Femur (tissue), 1 donor: ENCODE results near the gene ZNF823.
"Not testable (repeated sequence)": the region's sequence is repeated elsewhere in the genome, so short reads cannot be mapped to it uniquely, and the experiment has no call there.

ENCODE experiments used
- DNase-seq: peaks from one replicate; pipeline ENCODE4 v3.0.0-alpha.2; 2017

ZNF823 gene

DNA sequence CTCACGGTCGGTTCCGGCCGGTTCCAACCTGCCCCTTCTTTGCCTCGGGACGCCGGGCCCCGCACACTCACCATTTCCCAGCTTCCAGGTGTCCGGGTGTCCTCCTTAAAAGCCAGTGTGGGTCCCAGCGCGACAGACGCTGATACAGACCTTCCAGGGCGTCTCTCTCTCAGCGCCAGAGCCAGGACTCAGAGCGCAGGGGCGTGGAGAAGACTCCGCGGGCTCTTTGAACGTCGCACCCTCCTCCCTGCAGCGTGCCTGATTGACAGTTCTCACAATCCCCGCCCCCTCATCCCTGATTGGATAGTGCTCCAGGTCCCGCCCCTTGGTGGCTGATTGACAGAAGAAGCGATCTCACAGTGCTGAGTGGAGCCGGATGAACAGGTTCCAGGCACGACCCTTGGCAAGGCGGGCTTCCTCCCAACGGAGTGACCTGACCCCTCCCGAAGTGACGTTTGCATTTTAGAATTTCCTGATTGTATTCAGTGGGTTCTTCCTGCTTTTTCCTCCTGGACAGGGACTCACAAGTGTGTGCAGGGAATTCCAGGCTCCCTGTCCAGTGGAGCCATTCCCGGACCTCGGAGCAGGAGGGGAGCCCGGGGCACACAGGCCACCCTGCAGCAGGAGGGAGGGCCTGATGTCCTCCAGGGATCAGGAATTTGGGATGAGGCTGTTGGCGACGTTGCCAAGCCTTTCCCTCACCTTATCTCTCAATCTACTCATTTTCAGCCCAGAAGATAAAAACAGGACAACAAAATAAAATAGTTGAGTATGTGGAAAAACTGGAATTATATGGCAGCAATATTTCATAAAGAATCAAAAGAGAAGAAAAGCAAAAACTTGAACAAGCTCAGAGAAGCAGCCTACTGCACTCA, at the start of gene ZNF823:
Gene ZNF823, minus strand, starts transcription at position 201 of the 875 bp plus-strand sequence. Its CDS starts 127 bp downstream, at position 74.
- DNase-seq: peak; percentile 99

DNA sequence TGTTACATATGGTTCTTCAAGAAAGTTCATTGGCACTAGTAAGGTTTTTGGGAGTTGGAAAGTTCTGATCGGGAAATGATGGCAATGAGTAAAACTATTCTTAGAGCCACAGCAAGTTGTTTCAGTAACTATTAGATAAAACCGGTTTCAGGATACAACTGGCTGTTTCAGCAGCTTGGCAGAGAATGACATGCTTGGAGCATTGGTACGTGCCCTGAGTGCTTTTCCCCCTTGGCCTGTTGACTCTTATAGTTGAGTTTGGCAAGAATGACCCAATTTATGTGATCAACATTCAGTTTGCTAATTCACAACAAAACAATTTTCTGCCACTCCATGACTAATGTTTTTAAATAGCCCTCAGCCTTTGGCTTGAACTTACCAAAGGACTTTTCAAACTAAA, 48.8 kb upstream of the ZNF823 start:
- no peak for DNase-seq

DNA sequence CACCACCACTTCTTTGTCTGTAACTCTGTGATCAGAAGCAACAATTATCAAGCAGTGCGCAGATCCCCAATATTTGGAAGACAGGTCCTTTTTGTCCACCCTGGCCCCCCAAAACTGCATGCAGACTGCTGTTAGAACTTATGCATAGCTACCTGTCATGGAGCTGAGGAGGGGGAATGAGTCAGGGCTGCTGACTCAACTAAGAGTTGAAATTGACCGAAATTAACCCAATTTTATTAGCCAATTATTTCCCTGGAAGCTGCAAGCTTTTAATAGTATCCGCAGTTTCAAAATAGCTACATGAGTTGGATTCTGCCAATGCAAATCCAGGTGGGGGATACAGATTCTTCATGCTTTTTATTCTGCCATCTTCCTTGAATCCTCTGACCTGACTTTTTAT, 45.6 kb upstream of the ZNF823 start:
- no peak for DNase-seq

DNA sequence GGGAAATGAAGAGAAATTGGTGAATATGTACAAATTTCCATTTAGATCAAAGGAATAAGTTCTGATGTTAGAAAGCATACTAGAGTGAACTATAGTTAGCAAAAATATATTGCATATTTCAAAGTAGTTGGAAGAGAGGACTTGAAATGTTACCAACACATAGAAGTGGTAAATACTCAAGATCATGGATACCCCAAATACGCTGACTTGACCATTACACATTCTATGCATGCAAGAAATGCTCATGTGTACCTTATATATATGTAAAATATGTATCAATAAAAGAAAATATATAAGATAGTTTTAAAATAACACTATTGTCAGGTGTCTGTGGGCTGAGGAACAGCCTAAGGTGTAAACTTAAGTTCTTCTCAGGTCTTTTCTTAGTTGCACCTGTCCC, 45.0 kb upstream of the ZNF823 start:
- DNase-seq: no peak

DNA sequence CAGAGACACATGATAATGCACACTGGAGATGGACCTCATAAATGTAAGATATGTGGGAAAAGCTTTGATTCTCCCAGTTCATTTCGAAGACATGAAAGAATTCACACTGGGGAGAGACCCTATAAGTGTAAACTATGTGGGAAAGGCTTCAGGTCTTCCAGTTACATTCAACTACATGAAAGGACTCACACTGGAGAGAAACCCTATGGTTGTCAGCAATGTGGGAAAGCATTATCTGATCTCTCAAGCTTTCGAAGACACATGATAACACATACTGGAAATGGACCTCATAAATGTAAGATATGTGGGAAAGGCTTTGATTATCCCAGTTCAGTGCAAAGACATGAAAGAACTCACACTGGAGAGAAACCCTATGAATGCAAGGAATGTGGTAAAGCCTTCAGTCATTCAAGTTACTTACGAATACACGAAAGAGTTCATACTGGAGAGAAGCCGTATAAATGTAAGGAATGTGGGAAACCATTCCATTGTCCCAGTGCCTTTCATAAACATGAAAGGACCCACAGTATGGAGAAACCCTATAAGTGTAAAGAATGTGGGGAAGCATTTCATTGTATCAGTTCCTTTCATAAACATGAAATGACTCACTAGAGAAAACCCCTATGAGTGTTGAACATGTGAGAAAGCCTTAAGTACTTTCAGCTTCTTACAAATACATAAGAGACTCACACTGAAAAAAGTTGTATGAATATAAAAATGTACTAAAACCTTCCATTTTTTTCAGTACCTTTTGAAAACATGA, 42.7 kb upstream of the ZNF823 start:
- DNase-seq: no peak

DNA sequence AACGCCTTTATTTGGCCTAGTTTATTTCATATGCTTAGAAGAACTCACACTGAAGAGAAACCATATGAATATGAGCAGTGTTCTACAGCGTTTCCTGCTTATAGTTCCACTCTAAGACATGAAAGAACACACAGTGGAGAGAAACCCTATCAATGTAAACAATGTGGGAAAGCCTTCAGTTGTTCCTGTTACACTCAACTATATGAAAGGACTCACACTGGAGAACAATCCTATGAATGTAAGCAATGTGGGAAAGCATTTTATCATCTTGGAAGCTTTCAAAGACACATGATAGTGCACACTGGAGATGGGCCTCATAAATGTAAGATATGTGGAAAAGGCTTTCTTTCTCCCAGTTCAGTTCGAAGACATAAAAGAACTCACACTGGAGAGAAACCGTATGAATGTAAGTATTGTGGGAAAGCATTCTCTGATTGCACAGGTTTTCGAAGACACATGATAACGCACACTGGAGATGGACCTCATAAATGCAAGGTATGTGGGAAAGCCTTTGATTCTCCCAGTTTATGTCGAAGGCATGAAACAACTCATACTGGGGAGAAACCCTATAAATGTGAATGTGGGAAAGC, 41.8 kb upstream of the ZNF823 start:
- DNase-seq: no peak

DNA sequence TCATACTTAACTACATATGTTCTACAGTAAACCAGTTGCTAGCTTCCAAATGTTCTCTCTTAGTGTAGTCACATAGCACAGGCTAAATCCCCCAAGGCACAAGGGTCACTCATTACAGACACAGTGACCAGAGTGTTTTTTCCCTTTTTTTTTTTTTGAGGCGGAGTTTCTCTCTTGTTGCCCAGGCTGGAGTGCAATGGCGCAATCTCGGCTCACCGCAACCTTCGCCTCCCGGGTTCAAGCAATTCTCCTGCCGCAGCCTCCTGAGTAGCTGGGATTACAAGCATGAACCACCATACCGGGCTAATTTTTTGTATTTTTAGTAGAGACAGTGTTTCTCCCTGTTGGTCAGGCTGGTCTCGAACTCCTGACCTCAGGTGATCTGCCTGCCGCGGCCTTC, 37.9 kb upstream of the ZNF823 start:
- DNase-seq: not testable (repeated sequence)

DNA sequence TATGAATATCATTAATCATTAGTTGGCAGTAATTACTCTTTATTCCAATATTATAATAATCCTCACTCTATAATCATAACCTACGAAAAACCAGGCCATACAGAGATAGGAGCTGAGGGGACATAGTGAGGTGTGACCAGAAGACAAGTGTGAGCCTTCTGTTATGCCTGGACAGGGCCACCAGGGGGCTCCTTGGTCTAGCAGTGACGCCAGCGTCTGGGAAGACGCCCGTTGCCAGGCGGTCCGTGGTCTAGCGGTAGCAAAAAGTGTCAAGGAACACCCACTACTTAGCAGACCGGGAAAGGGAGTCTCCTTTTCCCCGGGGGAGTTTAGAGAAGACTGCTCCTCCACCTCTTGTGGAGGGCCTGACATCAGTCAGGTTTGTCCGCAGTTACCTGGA, 32.8 kb upstream of the ZNF823 start:
- DNase-seq: not testable (repeated sequence)

DNA sequence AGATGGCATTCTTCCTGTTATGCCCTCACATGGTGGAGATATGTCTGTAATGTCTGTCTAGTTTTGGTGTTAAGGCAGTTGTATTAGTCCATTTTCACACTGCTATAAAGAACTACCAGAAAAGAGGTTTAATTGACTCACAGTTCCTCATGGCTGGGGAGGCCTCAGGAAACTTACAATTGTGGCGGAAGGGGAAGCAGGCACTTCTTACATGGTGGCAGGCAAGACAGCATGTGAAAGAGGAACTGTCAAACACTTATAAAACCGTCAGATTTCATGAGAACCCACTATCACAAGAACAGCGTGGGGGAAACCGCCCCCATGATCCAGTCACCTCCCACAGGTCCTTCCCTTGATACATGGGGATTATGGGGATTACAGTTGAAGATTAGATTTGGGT, 31.2 kb upstream of the ZNF823 start:
- no peak for DNase-seq

DNA sequence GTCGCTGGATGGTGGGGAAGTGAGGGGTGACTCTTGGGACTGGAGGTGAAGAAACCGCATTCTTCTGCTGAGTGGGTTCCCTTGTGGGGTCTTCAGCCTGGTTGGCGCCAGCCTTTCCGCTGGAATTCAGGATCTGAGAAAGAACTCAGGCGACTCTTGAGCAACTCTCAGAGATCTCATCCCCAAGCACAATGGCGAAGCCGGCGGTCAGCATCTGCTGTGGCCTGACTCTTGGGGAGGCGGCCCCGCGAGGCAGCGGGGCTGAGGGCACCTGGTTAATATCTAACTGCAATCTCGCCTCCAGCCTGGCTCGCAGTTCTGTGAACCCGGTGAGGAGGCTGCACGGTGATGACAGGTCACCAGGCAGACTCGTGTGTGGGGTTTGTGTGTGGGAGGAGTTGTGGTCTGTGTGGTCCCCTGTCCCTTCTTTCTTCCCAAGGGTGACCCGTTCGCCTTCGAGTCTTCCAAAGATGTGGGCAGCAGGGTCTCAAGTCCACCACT, 28.9 kb upstream of the ZNF823 start:
- DNase-seq: peak; percentile 38

DNA sequence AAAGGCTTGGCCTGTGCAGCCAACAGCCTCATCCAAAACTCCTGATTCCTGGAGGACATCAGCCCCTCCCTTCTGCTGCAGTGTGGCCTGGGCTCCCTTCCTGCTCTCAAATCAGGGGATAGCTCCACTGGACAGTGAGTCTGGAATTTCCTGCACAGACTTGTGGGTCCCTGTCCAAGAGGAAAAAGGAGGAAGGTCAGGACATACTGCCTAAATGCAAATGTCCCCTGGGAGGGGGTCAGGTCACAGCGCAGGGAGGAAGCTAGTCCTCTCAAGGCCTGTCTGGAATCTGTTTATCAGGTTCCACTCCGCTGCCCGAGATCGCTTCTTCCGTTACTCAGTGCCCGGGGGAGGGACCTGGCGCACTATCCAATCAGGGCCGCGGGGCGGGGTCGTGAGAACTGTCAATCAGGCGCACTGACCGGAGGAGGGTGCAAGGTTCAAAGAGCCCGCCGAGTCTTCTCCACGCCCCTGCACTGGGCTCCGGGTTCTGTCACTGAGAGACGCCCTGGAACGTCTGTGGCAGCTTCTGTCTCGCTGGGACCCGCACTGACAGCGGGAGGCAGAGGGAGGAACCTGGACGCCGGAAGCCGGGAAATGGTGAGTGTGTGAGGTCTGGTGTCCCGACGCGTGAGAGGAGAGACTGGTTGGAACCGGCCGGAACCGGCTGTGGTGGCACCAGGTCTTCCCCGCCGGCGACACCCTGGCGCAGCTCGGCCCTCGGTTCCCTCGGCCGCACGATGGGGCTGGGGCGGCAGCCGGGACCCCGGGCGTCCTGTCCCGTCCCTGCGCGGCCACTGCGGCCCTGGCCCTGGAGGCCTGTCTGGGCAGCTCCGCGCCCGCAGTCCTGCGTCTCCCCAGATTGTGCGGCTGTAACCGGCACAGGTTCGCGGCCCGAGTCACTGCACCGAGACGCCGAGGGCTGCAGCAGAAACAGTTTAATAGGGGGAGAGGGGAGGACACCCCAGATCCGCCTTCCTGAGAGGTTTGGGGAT, 28.1 kb upstream of the ZNF823 start, which contains the start of gene ZNF441:
Gene ZNF441, plus strand, starts transcription at position 404 of the 995 bp plus-strand sequence. Its CDS starts 194 bp downstream, at position 598.
- peak; percentile 98 for DNase-seq

DNA sequence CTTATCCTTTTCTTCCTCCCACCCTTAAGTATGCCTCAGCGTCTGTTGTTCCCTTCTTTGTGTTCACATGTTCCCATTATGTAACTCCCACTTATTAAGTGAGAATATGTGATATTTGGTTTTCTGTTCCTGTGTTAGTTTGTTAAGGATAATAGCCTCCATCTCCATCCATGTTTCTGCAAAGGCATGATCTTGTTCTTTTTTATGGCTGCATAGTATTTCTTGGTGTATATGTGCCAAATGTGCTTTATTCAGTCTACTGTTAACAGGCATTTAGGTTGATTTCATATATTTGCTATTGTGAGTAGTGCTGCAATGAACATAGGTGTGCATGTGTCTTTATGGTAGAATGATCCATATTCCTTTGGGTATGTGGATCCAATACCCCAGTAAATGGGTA, 24.9 kb upstream of the ZNF823 start:
- no peak for DNase-seq

DNA sequence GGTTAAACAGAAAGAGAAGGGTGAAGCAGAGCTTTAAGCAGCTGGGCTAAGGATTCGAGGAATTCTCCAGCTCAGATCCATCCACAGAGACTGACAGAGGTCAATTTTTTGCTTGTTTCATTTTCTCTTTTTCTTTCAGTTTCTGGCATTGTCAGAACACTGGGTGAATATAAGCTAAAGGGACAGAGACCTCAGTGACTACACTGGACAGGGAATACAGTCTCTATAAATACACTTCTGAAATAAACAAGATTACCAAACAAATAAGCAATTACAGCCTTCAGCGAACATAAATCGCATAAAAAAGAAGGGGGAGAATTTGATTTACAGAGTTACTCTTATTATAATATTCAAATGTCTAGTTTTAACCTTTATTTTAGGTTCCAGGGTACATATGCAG, 24.4 kb upstream of the ZNF823 start:
- no peak for DNase-seq

DNA sequence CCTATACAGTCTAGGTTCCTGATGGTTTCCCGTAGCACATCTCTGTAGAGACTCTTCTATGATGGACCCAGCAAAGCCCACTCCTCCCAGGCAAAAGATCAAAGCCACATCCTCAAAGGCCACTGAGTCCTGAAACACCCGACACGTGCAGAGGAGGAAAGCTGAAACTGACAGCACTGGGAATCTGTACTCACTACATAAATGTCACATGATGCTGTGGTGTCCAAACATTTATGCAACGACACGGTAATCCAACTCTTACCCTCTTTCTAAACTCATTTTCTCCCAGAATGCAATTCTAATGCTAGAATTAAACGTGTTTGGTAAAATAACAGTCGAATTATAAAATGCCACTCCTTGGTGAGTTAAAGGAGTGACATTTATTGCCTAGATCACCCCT, 21.1 kb upstream of the ZNF823 start:
- DNase-seq: no peak

DNA sequence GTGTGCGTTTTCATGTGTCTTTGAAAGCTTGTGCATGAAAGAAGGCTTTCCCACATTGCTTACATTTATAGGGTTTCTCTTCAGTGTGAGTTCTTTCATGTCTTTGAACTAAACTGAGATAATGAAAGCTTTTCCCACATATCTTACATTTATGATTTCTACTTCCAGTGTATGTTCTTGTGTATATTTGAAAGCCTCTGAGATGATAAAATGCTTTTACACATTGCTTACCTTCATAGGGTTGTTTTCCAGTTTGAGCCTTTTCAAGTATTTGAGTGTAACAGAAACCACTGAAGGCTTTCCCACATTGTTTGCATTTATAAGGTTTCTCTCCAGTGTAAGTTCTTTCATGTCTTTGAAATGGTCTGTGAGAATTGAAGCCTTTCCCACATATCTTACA, 18.2 kb upstream of the ZNF823 start:
- no peak for DNase-seq

DNA sequence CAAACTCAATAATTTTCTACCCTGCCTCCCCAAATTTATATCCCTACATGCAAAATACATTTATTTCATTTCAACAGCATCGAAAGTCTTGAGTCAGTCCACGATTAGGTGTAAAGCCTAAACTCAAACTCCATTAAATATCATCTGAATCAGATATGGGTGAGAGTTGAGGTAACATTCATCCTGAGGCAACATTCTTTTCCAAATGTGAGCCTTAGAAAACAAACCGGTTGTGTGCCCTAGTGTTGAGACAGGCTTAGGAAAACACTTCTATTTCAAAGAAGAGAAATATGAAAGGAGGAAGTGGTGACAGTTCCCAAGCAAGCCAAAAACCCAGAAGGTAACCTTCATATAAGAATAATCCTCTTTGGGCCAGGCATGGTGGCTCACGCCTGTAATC, 15.9 kb upstream of the ZNF823 start:
- no peak for DNase-seq

DNA sequence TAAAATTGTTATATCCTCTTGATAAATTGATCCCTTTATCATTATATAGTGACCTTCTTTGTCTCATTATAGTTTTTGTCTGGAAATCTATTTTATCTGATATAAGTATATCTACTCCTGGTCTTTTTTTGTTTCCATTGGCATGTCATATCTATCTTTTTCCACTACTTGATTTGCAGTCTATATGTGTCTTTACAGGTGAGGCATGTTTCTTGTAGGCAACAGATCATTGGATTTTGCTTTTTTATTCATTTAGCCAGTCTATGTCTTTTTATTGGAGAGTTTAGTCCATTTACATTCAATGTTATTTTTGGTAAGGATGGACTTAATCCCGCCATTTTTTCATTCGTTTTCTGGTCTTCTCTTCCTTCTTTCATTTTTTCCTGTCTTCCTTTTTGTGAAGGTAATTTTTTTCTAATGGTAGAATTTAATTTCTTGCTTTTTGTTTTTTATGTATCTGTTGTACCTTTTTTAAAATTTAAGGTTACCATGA, 13.5 kb upstream of the ZNF823 start:
- DNase-seq: no peak

DNA sequence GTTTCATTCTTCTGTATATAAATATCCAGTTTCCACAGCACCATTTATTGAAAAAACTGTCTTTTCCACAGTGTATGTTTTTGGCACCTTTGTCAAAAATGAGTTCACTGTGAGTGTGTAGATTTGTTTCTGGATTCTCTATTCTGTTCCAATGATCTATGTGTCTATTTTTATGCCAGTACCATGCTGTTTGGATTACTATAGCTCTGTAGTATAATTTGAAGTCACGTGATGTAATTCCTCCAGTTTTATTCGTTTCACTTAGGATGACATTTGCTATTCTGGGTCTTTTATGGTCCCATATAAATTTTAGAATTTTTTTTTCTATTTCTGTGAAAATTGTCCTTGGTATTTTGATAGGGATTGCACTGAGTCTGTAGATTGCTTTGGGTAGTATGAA, 11.0 kb upstream of the ZNF823 start:
- no peak for DNase-seq

DNA sequence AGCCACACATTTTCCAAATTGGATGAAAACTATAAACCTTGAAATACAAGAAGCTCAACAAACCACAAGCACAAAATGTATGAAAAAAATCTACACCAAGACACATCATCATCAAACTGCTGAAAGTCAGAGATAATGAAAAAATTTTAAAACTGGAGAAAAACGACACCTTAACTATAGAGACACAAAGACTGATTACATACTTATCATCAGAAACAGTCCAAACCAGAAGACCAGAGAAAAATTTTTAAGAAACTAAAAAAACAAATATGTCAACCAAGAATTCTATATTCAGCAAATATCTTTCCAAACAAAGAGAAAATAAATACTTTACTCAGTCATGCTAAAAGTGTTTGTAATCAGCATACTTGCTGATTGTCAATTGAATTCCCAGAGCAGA, 8.5 kb upstream of the ZNF823 start:
- DNase-seq: no peak

DNA sequence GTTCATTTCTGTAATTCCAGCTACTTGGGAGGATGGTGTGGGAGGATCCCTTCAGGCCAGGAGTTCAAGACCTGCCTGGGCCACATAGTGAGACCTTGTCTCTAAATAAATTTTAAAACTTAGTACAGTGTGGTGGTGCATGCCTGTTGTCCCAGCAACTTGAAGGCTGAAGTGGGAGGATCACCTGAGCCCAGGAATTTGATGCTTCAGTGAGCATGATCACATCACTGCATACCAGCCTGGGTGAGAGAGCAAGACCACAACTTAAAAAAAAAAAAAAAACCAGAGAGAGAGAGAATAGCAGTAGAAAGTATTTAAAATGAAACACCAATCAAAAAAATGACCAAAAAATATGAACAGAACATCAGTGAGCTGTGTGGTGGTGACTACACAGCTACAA, 7.1 kb upstream of the ZNF823 start:
- no peak for DNase-seq

DNA sequence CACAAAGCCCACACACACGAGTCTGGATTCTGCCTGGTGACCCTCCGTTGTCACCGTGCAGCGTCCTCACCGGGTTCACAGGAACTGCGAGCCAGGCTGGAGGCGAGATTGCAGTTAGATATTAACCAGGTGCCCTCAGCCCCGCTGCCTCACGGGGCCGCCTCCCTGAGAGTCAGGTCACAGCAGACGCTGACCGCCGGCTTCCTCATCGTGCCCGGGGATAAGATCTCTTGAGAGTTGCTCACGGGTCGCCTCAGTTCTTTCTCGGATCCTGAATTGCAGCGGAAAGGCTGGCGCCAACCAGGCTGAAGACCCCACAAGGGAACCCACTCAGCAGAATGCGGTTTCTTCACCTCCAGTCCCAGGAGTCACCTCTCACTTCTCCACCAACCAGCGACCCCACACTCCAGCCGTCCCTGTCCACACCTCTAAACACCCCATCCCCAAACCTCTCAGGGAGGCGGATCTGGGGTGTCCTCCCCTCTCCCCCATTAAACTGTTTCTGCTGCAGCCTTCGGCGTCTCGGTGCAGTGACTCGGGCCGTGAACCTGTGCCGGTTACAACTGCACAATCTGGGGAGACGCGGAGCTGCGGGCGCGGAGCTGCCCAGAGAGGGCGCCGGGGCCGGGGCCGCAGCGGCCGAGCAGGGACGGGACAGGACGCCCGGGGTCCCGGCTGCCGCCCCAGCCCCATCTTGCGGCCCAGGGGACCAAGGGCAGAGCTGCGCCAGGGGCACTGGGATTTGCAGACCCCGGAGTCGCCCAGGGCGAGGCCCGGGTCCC, 591 bp downstream of the ZNF823 start:
- DNase-seq: peak; percentile 55
